K562 (cell line): ENCODE data around the gene LSM4. TPM values are rescaled to one million over a fixed set of nuclear protein-coding genes. Genes with fewer than 3 reads are reported as not detected.

ENCODE experiments used
- CCNT2 ChIP-seq: IDR thresholded peaks from 2 replicates; pipeline ENCODE4 v1.6.1; 2011; ENCODE audit warnings: borderline replicate concordance, low read depth, mild to moderate bottlenecking, moderate library complexity, mixed read lengths, low read length; ENCODE audit not compliant: insufficient read length; ENCODE audit errors: extremely low read depth
- ETV5 ChIP-seq: sonication (generic); formaldehyde crosslinking; IDR thresholded peaks from 2 replicates; pipeline ENCODE4 v1.4.0; 2020; ENCODE audit warnings: low read depth, mild to moderate bottlenecking, missing genetic modification reagents
- ETV6 ChIP-seq, 3 experiments: fragments of 150-350 bp in 1 of 3; sonication (generic) in 1 of 3; formaldehyde crosslinking in 1 of 3; IDR thresholded peaks; 2 replicates each; pipeline versions ENCODE4 v1.6.1 to v1.8.0; 2014 to 2022; ENCODE audit warnings: borderline replicate concordance in 2 of 3, low read depth in 2 of 3, antibody characterized with exemption in 1 of 3, low read length in 1 of 3, mild to moderate bottlenecking in 1 of 3, missing genetic modification reagents in 1 of 3
- GTF2E2 ChIP-seq: fragments of 200-800 bp; sonication (Bioruptor generic); IDR thresholded peaks from 2 replicates; pipeline ENCODE4 v1.6.1; 2016; ENCODE audit warnings: missing genetic modification characterization, missing compliant biosample characterization
- HDAC1 ChIP-seq, 2 experiments: fragments of 450-650 bp; IDR thresholded peaks; 2 replicates each; pipeline ENCODE4 v1.6.1; 2016 to 2017; ENCODE audit warnings: inconsistent platforms in 1 of 2, mild to moderate bottlenecking in 1 of 2, moderate library complexity in 1 of 2
- JUND ChIP-seq, 2 experiments: IDR thresholded peaks; 2 replicates in 1 of 2; 3 replicates in 1 of 2; pipeline ENCODE4 v1.6.1; 2011; ENCODE audit warnings: borderline replicate concordance in 2 of 2, low read depth in 2 of 2, low read length in 2 of 2, improper control_type of control experiment in 1 of 2, missing biosample characterization in 1 of 2, missing genetic modification characterization in 1 of 2, missing genetic modification reagents in 1 of 2
- LARP7 ChIP-seq: fragments of 450-650 bp; IDR thresholded peaks from 2 replicates; pipeline ENCODE4 v1.6.1; 2016
- NFATC3 ChIP-seq: fragments of 450-650 bp; IDR thresholded peaks from 2 replicates; pipeline ENCODE4 v1.6.1; 2017; ENCODE audit warnings: mild to moderate bottlenecking
- NFIX ChIP-seq: fragments of 250-450 bp; sonication (Bioruptor Pico); IDR thresholded peaks from 2 replicates; pipeline ENCODE4 v1.4.0; 2020; ENCODE audit warnings: low read depth, mild to moderate bottlenecking, moderate library complexity
- PPARD ChIP-seq: fragments of 250-450 bp; sonication (Bioruptor Pico); IDR thresholded peaks from 2 replicates; pipeline ENCODE4 v1.8.0; 2022; ENCODE audit warnings: inconsistent platforms, mild to moderate bottlenecking, moderate library complexity
- SMARCE1 ChIP-seq: fragments of 450-650 bp; IDR thresholded peaks from 2 replicates; pipeline ENCODE4 v1.7.1; 2016; ENCODE audit warnings: mild to moderate bottlenecking
- ZBTB7A ChIP-seq: IDR thresholded peaks from 2 replicates; pipeline ENCODE4 v1.6.1; 2011; ENCODE audit warnings: low read depth, mild to moderate bottlenecking, low read length, moderate library complexity, borderline replicate concordance; ENCODE audit not compliant: control insufficient read depth
- ZNF146 ChIP-seq: IDR thresholded peaks from one replicate; pipeline ENCODE4 v1.6.1; 2018; ENCODE audit warnings: missing compliant biosample characterization; ENCODE audit not compliant: unreplicated experiment
- ZNF197 ChIP-seq: fragments of 200-800 bp; sonication (Bioruptor generic); IDR thresholded peaks from 2 replicates; pipeline ENCODE4 v1.6.1; 2016; ENCODE audit warnings: low read depth, missing genetic modification characterization, missing compliant biosample characterization
- ZNF239 ChIP-seq: fragments of 250-450 bp; sonication (Bioruptor Pico); IDR thresholded peaks from 2 replicates; pipeline ENCODE4 v1.4.0; 2020; ENCODE audit warnings: mild to moderate bottlenecking
- ZNF431 ChIP-seq: sonication (generic); formaldehyde crosslinking; IDR thresholded peaks from 2 replicates; pipeline ENCODE4 v1.8.0; 2022; ENCODE audit warnings: mild to moderate bottlenecking, missing genetic modification reagents
- ZNF644 ChIP-seq: fragments of 200-800 bp; sonication (Bioruptor generic); IDR thresholded peaks from 2 replicates; pipeline ENCODE4 v1.6.1; 2016; ENCODE audit warnings: low read depth, missing genetic modification characterization, missing compliant biosample characterization
- ZNF699 ChIP-seq: fragments of 250-450 bp; sonication (Bioruptor Pico); IDR thresholded peaks from 2 replicates; pipeline ENCODE4 v1.8.0; 2021; ENCODE audit warnings: mild to moderate bottlenecking, moderate library complexity; ENCODE audit not compliant: insufficient replicate concordance
- ZNF707 ChIP-seq: fragments of 250-450 bp; sonication (Bioruptor Pico); conservative IDR thresholded peaks from 2 replicates; pipeline ENCODE4 v1.8.0; 2022; ENCODE audit warnings: inconsistent platforms, mild to moderate bottlenecking, moderate library complexity
- ZNF766 ChIP-seq: fragments of 200-800 bp; sonication (Bioruptor generic); conservative IDR thresholded peaks from 2 replicates; pipeline ENCODE4 v1.6.1; 2016; ENCODE audit warnings: missing genetic modification characterization, missing compliant biosample characterization
- polyA plus RNA-seq, 8 experiments: library from polyadenylated mRNA; depleted of rRNA in 4 of 8; stranded (reverse) in 5 of 8; unstranded in 3 of 8; fragments of >200 nt; fragmentation: Nextera tagmentation in 2 of 8; fragmentation: Illumina TruSeq in 1 of 8; extraction: Ambion mirVana in 2 of 8; extraction: Trizol in 1 of 8; gene quantifications; 2 replicates each; pipeline versions ENCODE4 v1.2.1 to v1.2.3, GENCODE V29; 2011 to 2014; ENCODE audit warnings: inconsistent platforms in 1 of 8, missing spikeins in 1 of 8
- total RNA-seq, 7 experiments: library from RNA; depleted of rRNA in 6 of 7; stranded (reverse); fragments of >200 nt in 6 of 7; fragmentation: Illumina TruSeq in 2 of 7; extraction: Trizol in 2 of 7; gene quantifications; 2 replicates each; pipeline versions ENCODE4 v1.2.1 to v1.2.3, GENCODE V29; 2011 to 2021; ENCODE audit warnings: low replicate concordance in 1 of 7
- TF ChIP-seq, protein P1 (sequence below): sonication (generic); formaldehyde crosslinking; IDR thresholded peaks from 2 replicates; pipeline ENCODE4 v1.8.1; 2022; ENCODE audit warnings: missing genetic modification reagents
- TF ChIP-seq, protein P2 (sequence below): sonication (generic); formaldehyde crosslinking; IDR thresholded peaks from 2 replicates; pipeline ENCODE4 v1.8.1; 2023; ENCODE audit warnings: mild to moderate bottlenecking, missing genetic modification reagents, moderate library complexity
- TF ChIP-seq, protein P3 (sequence below): IDR thresholded peaks from 2 replicates; pipeline ENCODE4 v1.6.1; 2012; ENCODE audit warnings: low read depth, low read length, improper control_type of control experiment, borderline replicate concordance

Gene LSM4
- total and polyA plus RNA-seq, 9 of the 15 experiments (the other 6 are each of a cell fraction or from before 2014, with no cell fraction given): 11.9 to 763 (median 202) TPM

DNA sequence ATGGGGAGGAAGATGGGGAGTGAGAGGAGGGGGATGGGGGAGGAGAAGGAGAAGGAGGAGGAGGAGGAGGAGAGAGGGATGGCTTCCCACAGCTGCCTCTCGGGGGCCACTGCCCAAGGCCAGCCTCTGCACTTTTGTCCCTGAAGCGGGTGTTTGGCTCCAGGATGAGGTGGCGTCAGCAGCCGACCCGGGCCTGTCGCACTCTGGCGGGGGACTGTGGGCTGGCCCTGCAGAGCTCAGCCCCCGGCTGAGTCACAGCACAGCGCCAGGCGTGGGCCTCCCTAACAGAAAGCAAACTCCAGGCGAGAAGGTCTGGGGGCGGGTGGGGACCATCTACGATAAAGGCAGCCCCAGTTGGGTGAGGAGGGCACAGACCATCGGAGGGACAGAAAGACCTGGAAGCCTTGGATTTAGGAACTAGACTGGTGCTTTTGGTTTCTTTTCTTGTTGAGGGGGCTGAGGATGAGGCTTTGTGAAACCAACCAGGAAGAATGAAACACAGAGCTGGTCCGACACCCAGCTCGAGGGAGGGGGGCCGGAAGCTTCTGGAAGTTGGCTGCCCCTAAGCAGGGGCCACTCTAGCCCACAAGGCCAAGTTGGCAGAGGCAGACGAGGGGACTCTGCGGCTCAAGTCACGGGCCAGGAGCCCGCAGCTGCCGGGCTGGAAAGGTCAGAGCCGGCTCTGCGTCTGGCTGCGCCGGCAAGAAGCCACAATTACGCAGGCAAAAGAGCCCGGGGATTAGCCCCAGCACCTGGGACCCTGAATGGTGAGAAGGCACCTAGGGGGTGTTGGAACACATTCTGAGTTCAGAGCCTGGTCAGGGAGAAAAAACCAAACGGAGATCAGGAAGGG, 18.2 kb downstream of the LSM4 start (continued):
- TF ChIP-seq, protein P1, sequence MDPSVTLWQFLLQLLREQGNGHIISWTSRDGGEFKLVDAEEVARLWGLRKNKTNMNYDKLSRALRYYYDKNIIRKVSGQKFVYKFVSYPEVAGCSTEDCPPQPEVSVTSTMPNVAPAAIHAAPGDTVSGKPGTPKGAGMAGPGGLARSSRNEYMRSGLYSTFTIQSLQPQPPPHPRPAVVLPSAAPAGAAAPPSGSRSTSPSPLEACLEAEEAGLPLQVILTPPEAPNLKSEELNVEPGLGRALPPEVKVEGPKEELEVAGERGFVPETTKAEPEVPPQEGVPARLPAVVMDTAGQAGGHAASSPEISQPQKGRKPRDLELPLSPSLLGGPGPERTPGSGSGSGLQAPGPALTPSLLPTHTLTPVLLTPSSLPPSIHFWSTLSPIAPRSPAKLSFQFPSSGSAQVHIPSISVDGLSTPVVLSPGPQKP: no peak
- TF ChIP-seq ZNF197 (CRISPR knock-in tag) (0 out of 2 replicates have a peak, but pooled peaks have one; percentile 32), ETV5 (peak; percentile 66; the same call in 1 of the 2 replicates), LARP7 (no peak), ZBTB7A (peak; percentile 92), GTF2E2 (tag) (peak; percentile 80), HDAC1 (IDR thresholded peaks at IDR 0.05) (0 out of 4 replicates have a peak, but pooled peaks of 1 of the 2 experiments have one; percentile 76), ZNF431 (CRISPR knock-in tag) (no peak), ZNF644 (tag) (no peak), ZNF707 (CRISPR knock-in tag) (peak; percentile 80), ETV6 (IDR thresholded peaks at IDR 0.05; ENCODE audit: borderline replicate concordance in 1 of 2, low read depth in 2 of 2, low read length in 1 of 2) (0 out of 4 replicates have a peak, but pooled peaks of 1 of the 2 experiments have one; percentile 27), ETV6 (CRISPR knock-in tag; IDR thresholded peaks at IDR 0.05; ENCODE audit: borderline replicate concordance) (no peak), JUND (IDR thresholded peaks at IDR 0.05; ENCODE audit: borderline replicate concordance, low read depth, low read length) (peak; percentile 90), JUND (tag; IDR thresholded peaks at IDR 0.05; ENCODE audit: borderline replicate concordance, low read depth, low read length) (no peak), ZNF146 (CRISPR knock-in tag) (no peak), CCNT2 (peak; percentile 64), ZNF239 (CRISPR knock-in tag) (no peak), PPARD (CRISPR knock-in tag) (no peak), NFIX (CRISPR knock-in tag) (no peak), SMARCE1 (peak; percentile 77; the same call in 1 of the 2 replicates), ZNF766 (CRISPR knock-in tag) (0 out of 2 replicates have a peak, but pooled peaks have one; percentile 18), ZNF699 (no peak), NFATC3 (no peak)
- TF ChIP-seq, protein P2, sequence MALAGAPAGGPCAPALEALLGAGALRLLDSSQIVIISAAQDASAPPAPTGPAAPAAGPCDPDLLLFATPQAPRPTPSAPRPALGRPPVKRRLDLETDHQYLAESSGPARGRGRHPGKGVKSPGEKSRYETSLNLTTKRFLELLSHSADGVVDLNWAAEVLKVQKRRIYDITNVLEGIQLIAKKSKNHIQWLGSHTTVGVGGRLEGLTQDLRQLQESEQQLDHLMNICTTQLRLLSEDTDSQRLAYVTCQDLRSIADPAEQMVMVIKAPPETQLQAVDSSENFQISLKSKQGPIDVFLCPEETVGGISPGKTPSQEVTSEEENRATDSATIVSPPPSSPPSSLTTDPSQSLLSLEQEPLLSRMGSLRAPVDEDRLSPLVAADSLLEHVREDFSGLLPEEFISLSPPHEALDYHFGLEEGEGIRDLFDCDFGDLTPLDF (CRISPR knock-in tag): no peak
- TF ChIP-seq, protein P3, sequence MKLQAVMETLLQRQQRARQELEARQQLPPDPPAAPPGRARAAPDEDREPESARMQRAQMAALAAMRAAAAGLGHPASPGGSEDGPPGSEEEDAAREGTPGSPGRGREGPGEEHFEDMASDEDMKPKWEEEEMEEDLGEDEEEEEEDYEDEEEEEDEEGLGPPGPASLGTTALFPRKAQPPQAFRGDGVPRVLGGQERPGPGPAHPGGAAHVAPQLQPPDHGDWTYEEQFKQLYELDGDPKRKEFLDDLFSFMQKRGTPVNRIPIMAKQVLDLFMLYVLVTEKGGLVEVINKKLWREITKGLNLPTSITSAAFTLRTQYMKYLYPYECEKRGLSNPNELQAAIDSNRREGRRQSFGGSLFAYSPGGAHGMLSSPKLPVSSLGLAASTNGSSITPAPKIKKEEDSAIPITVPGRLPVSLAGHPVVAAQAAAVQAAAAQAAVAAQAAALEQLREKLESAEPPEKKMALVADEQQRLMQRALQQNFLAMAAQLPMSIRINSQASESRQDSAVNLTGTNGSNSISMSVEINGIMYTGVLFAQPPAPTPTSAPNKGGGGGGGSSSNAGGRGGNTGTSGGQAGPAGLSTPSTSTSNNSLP: no peak
